MCF 10A (cell line): ENCODE data around the gene ICAM5. TPM values are rescaled to one million over a fixed set of nuclear protein-coding genes. Genes with fewer than 3 reads are reported as not detected.
A peak's percentile ranks its signal among the peaks of the same experiment; 100 is the strongest.

Experiments used
- BruUV-seq: library from RNA; stranded (reverse); fragments of 400-500 nt; replicated peaks from 2 replicates; lab custom pipeline; 2021; lab: Mats Ljungman, UMichigan
- CTCF ChIA-PET: fragments of 300-600 bp; sonication (Branson Sonifier 250); formaldehyde crosslinking; extraction: SDS; loops from one replicate; lab custom pipeline; 2021; ENCODE audit warnings: antibody characterized with exemption, inconsistent platforms; lab: Yijun Ruan, JAX
- POLR2A ChIA-PET: fragments of 300-600, 350-650 bp; sonication (Branson Sonifier 250); formaldehyde crosslinking; extraction: SDS; loops from one replicate; lab custom pipeline; 2020; ENCODE audit warnings: antibody characterized with exemption, inconsistent platforms; lab: Yijun Ruan, JAX
- DNase-seq: peaks from one replicate; pipeline ENCODE4 v3.0.0-alpha.2; 2018; ENCODE audit not compliant: unreplicated experiment
- H3K27ac Mint-ChIP-seq: one replicate; pipeline ENCODE4 v1.8.0; 2022; ENCODE audit warnings: mild to moderate bottlenecking, low read depth, mixed read lengths; ENCODE audit not compliant: unreplicated experiment
- H3K27me3 Mint-ChIP-seq: one replicate; pipeline ENCODE4 v1.8.0; 2022; ENCODE audit warnings: mixed read lengths; ENCODE audit not compliant: insufficient read depth, unreplicated experiment
- H3K36me3 Mint-ChIP-seq: one replicate; pipeline ENCODE4 v1.8.0; 2022; ENCODE audit warnings: mild to moderate bottlenecking, moderate library complexity, mixed read lengths; ENCODE audit not compliant: insufficient read depth, unreplicated experiment
- H3K4me1 Mint-ChIP-seq: one replicate; pipeline ENCODE4 v1.8.0; 2022; ENCODE audit warnings: mixed read lengths; ENCODE audit not compliant: insufficient read depth, unreplicated experiment
- H3K4me3 Mint-ChIP-seq: one replicate; pipeline ENCODE4 v1.8.0; 2022; ENCODE audit warnings: mild to moderate bottlenecking, moderate library complexity, mixed read lengths; ENCODE audit not compliant: unreplicated experiment
- H3K9me3 Mint-ChIP-seq: one replicate; pipeline ENCODE4 v1.8.0; 2022; ENCODE audit warnings: mixed read lengths; ENCODE audit not compliant: unreplicated experiment
- CTCF ChIP-seq: fragments of 200-600 bp; IDR thresholded peaks from one replicate; pipeline ENCODE4 v1.8.0; 2022; ENCODE audit warnings: antibody characterized with exemption, mild to moderate bottlenecking; ENCODE audit not compliant: unreplicated experiment
- intact Hi-C: fragments of 100-400 bp; cut with micrococcal nuclease; formaldehyde crosslinking; loops from 2 replicates; pipeline ENCODE4 v1.14.1; 2022
- total RNA-seq: library from RNA; stranded (reverse); gene quantifications from 2 replicates; pipeline ENCODE4 v1.2.3, GENCODE V29; 2022

ICAM5 gene
- total RNA-seq, 1 experiment from 2014 or later = 7.7 TPM

DNA sequence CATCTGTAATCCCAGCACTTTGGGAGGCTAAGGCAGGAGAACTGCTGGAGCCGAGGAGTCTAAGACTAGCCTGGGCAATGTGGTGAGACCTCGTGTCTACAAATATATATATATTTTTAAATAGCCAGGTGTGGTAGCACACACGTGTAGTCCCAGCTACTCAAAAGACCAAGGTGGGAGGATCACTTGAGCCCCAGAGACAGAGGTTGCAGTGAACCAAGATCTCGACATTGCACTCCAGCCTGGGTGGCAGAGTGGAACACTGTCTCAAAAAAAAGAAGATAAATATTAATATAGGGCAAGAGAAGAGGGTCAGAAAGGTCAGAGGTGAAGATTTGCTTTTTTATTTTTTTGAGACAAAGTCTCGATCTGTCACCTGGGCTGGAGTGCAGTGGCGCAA lies 43.2 kb upstream of the ICAM5 start:
- no TSS peak for BruUV-seq
- intact Hi-C loops = no loop called here
- no peaks in the 10 kb centered on the region for H3K36me3 Mint-ChIP-seq
- H3K9me3 Mint-ChIP-seq = no peaks in the 10 kb centered on the region
- POLR2A ChIA-PET = interaction anchor here (0.6 to 0.7 kb wide), 2 partner anchors 242 to 1119 kb away, joined by 3 to 4 read pairs; no protein-coding TSS in a partner anchor
- CTCF ChIA-PET = interaction anchor here (0.7 to 1.0 kb wide), 2 partner anchors 25 to 187 kb away, joined by 4 to 5 read pairs; partner anchors contain the start of gene ICAM1
- H3K4me3 Mint-ChIP-seq = no peak overlapping the region
- H3K27ac Mint-ChIP-seq = no peak overlapping the region
- TF ChIP-seq CTCF = no peak
- no peak for DNase-seq
- no peaks in the 10 kb centered on the region for H3K4me1 Mint-ChIP-seq
- H3K27me3 Mint-ChIP-seq = no peaks in the 10 kb centered on the region

DNA sequence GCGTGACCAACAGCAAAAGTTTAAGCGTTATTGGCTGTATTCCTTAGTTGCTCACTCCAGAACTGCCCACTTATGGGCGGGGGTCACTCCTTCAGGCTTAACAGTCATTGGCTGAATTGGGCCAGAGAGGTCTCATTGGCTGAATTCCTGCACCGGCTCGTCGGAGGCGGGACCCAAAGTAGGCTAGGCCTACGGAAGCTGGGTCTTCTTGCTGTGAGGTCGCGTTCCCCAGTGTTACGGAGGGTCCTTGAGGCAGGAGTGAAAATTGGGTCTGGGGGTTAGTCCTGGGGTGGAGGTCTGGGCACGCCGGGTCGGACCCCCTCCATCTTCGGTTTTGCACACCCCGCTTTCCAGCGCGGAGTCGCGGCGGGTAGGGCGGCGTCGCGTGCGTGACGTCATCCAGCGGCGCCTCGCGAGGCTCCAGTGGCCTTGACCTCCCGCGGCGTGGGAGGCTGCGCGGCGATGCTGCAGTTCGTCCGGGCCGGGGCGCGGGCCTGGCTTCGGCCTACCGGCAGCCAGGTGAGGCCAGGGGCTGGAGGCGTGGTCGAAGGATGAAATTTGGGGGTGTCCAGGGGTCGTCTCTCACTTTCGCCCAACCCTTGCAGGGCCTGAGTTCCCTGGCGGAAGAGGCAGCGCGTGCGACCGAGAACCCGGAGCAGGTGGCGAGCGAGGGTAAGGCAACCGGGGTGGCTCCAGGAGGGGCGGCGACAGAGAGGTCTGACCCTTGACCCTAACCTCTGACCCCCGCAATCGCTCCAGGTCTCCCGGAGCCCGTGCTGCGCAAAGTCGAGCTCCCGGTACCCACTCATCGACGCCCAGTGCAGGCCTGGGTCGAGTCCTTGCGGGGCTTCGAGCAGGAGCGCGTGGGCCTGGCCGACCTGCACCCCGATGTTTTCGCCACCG lies 37.7 kb upstream of the ICAM5 start, which contains the start of gene MRPL4:
TSS of gene MRPL4 (plus strand) at position 423 of the 903 bp plus-strand sequence. CDS start at position 463, 40 bp downstream.
- CTCF ChIA-PET = interaction anchor here (0.6 to 3.2 kb wide), 5 partner anchors 8 to 321 kb away, joined by 3 to 24 read pairs (median 4); no protein-coding TSS in a partner anchor
- TF ChIP-seq CTCF = no peak

GRCh38 chr19:10252707-10253106 lies 37.0 kb upstream of the ICAM5 start:
- H3K4me1 Mint-ChIP-seq = peaks cover 5% of the 10 kb centered on the region
- intact Hi-C loops = no loop called here

More for the DNA sequence above, 37.7 kb upstream of the ICAM5 start, which contains the start of gene MRPL4:
- BruUV-seq = no TSS peak
- intact Hi-C loops = loop anchor here (2.0 kb wide), 2 partner anchors 57 to 225 kb away; partner anchors contain the start of gene DNMT1
- peak within 1 kb of the TSS; percentile 92 for H3K4me3 Mint-ChIP-seq
- peaks cover 5% of the 10 kb centered on the region for H3K4me1 Mint-ChIP-seq
- POLR2A ChIA-PET = interaction anchor here (0.6 to 2.7 kb wide), 14 partner anchors 8 to 321 kb away, joined by 3 to 7 read pairs (median 4); partner anchors contain the start of genes ICAM1, PPAN, RAVER1 and TYK2
- H3K27ac Mint-ChIP-seq = peak within 1 kb of the TSS; percentile 97
- H3K36me3 Mint-ChIP-seq = peaks cover 28% of the 10 kb centered on the region
- DNase-seq = peak; percentile 100
- H3K9me3 Mint-ChIP-seq = no peaks in the 10 kb centered on the region
- no peaks in the 10 kb centered on the region for H3K27me3 Mint-ChIP-seq

More at GRCh38 chr19:10252707-10253106, 37.0 kb upstream of the ICAM5 start:
- peak overlapping the region; percentile 92 for H3K4me3 Mint-ChIP-seq
- no peaks in the 10 kb centered on the region for H3K9me3 Mint-ChIP-seq
- BruUV-seq = TSS peak; percentile 59
- TF ChIP-seq CTCF = no peak
- H3K36me3 Mint-ChIP-seq = peaks cover 35% of the 10 kb centered on the region
- no peak for DNase-seq
- H3K27me3 Mint-ChIP-seq = no peaks in the 10 kb centered on the region
- POLR2A ChIA-PET = interaction anchor here (0.9 to 2.7 kb wide), 3 partner anchors 17 to 146 kb away, joined by 3 to 7 read pairs (median 7); partner anchors contain the start of gene PPAN
- CTCF ChIA-PET = no interaction called here
- peak overlapping the region; percentile 97 for H3K27ac Mint-ChIP-seq
